ENCODE data around the gene ALK. TPM values are rescaled to one million over a fixed set of nuclear protein-coding genes. Genes with fewer than 3 reads are reported as not detected.

The ALK gene
- total RNA-seq, 1 experiment from 2014 or later, result 0.87 TPM

- H4K20me1 ChIP-seq (ENCODE audit: low read length), result no peaks in the 10 kb centered on the region
- ChIA-PET POLR2A (ENCODE audit: unreplicated experiment) (no interaction called here), CTCF (no interaction called here)
- H3K9ac ChIP-seq (ENCODE audit: low read length), result no peak overlapping the region
- DNase-seq (no peak), ATAC-seq (no peak)
- H3K9me3 ChIP-seq (ENCODE audit: low read length), result no peaks in the 10 kb centered on the region
- H3K4me1 ChIP-seq (ENCODE audit: insufficient read depth, low read length), result no peaks in the 10 kb centered on the region
- no peak overlapping the region for H3K27ac ChIP-seq (ENCODE audit: low read length)
- no peak overlapping the region for H2AFZ ChIP-seq (ENCODE audit: low read length)
- H3K4me2 ChIP-seq (ENCODE audit: low read length), result no peak overlapping the region
- intact Hi-C loops (cut with micrococcal nuclease), result no loop called here
- no TSS peak for BruUV-seq (replicated peaks)
- no peaks in the 10 kb centered on the region for H3K36me3 ChIP-seq (ENCODE audit: low read depth, low read length)
- H3K27me3 ChIP-seq (ENCODE audit: low read length), result no peaks in the 10 kb centered on the region
- no peaks in the 10 kb centered on the region; the same call in 1 of the 2 replicates for H3K9me2 ChIP-seq (replicated peaks; ENCODE audit: low read length)
- no peaks in the 10 kb centered on the region for H3F3A ChIP-seq (ENCODE audit: low read length, unreplicated experiment)
- TF ChIP-seq EZH2phosphoT487 (IDR thresholded peaks at IDR 0.05; ENCODE audit: borderline replicate concordance, low read length) (no peak), EZH2 (IDR thresholded peaks at IDR 0.05; ENCODE audit: low read length, unreplicated experiment) (no peak)
- TF ChIP-seq, protein P1, sequence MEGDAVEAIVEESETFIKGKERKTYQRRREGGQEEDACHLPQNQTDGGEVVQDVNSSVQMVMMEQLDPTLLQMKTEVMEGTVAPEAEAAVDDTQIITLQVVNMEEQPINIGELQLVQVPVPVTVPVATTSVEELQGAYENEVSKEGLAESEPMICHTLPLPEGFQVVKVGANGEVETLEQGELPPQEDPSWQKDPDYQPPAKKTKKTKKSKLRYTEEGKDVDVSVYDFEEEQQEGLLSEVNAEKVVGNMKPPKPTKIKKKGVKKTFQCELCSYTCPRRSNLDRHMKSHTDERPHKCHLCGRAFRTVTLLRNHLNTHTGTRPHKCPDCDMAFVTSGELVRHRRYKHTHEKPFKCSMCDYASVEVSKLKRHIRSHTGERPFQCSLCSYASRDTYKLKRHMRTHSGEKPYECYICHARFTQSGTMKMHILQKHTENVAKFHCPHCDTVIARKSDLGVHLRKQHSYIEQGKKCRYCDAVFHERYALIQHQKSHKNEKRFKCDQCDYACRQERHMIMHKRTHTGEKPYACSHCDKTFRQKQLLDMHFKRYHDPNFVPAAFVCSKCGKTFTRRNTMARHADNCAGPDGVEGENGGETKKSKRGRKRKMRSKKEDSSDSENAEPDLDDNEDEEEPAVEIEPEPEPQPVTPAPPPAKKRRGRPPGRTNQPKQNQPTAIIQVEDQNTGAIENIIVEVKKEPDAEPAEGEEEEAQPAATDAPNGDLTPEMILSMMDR (conservative IDR thresholded peaks at IDR 0.05; ENCODE audit: low read depth, low read length), result no peak
- no peaks in the 10 kb centered on the region for H3K79me2 ChIP-seq (ENCODE audit: low read length)
- H3K4me3 ChIP-seq (ENCODE audit: low read length), result no peak overlapping the region
These were observed 104.1 kb downstream of the ALK start for GRCh38 chr2:29817299-29817698.

- Histone ChIP-seq H3K27ac (ENCODE audit: low read length) (no peak overlapping the region), H3K9me3 (ENCODE audit: low read length) (no peaks in the 10 kb centered on the region), H3K4me1 (ENCODE audit: insufficient read depth, low read length) (peaks cover 5% of the 10 kb centered on the region), H3K9me2 (replicated peaks; ENCODE audit: low read length) (no peaks in the 10 kb centered on the region; the same call in 1 of the 2 replicates), H3K4me3 (ENCODE audit: low read length) (no peak overlapping the region), H4K20me1 (ENCODE audit: low read length) (no peaks in the 10 kb centered on the region), H3K27me3 (ENCODE audit: low read length) (no peaks in the 10 kb centered on the region), H3K79me2 (ENCODE audit: low read length) (no peaks in the 10 kb centered on the region), H3K36me3 (ENCODE audit: low read depth, low read length) (no peaks in the 10 kb centered on the region), H2AFZ (ENCODE audit: low read length) (no peak overlapping the region), H3F3A (ENCODE audit: low read length, unreplicated experiment) (no peaks in the 10 kb centered on the region), H3K9ac (ENCODE audit: low read length) (no peak overlapping the region), H3K4me2 (ENCODE audit: low read length) (no peak overlapping the region)
- ChIA-PET CTCF (no interaction called here), POLR2A (ENCODE audit: unreplicated experiment) (no interaction called here)
- BruUV-seq (replicated peaks), result no TSS peak
- intact Hi-C loops (cut with micrococcal nuclease), result no loop called here
- ATAC-seq (no peak), DNase-seq (no peak)
- TF ChIP-seq, protein P1 (conservative IDR thresholded peaks at IDR 0.05; ENCODE audit: low read depth, low read length), result no peak
- TF ChIP-seq EZH2 (IDR thresholded peaks at IDR 0.05; ENCODE audit: low read length, unreplicated experiment), result no peak
- no peak for TF ChIP-seq EZH2phosphoT487 (IDR thresholded peaks at IDR 0.05; ENCODE audit: borderline replicate concordance, low read length)
These were observed 104.7 kb downstream of the ALK start for GRCh38 chr2:29816651-29817050.

GRCh38 chr2:29811378-29811777 is 110.0 kb downstream of the ALK start:
- ChIA-PET POLR2A (ENCODE audit: unreplicated experiment) (no interaction called here), CTCF (interaction anchor here (0.6 kb wide), 1 partner anchor 1614 kb away, joined by 3 read pairs; no protein-coding TSS in a partner anchor)
- DNase-seq, result peak; percentile 88
- Histone ChIP-seq H3K4me1 (ENCODE audit: insufficient read depth, low read length) (peaks cover 28% of the 10 kb centered on the region), H2AFZ (ENCODE audit: low read length) (no peak overlapping the region), H3K36me3 (ENCODE audit: low read depth, low read length) (no peaks in the 10 kb centered on the region), H3K27ac (ENCODE audit: low read length) (no peak overlapping the region), H3K9me3 (ENCODE audit: low read length) (no peaks in the 10 kb centered on the region), H3K27me3 (ENCODE audit: low read length) (no peaks in the 10 kb centered on the region), H3K9ac (ENCODE audit: low read length) (no peak overlapping the region), H3K4me3 (ENCODE audit: low read length) (no peak overlapping the region), H3F3A (ENCODE audit: low read length, unreplicated experiment) (no peaks in the 10 kb centered on the region), H3K9me2 (replicated peaks; ENCODE audit: low read length) (no peaks in the 10 kb centered on the region; the same call in 1 of the 2 replicates), H3K79me2 (ENCODE audit: low read length) (no peaks in the 10 kb centered on the region), H3K4me2 (ENCODE audit: low read length) (peak overlapping the region; percentile 31; the same call in 1 of the 2 replicates), H4K20me1 (ENCODE audit: low read length) (no peaks in the 10 kb centered on the region)
- no TSS peak for BruUV-seq (replicated peaks)
- ATAC-seq, result peak; percentile 58
- intact Hi-C loops (cut with micrococcal nuclease), result no loop called here
- TF ChIP-seq, protein P1 (conservative IDR thresholded peaks at IDR 0.05; ENCODE audit: low read depth, low read length), result no peak
- no peak for TF ChIP-seq EZH2phosphoT487 (IDR thresholded peaks at IDR 0.05; ENCODE audit: borderline replicate concordance, low read length)
